CD1c-positive myeloid dendritic cell (primary cell): ENCODE data around the gene HNRNPA2B1.
A peak's percentile ranks its signal among the peaks of the same experiment; 100 is the strongest.
"Not testable (repeated sequence)": the region's sequence is repeated elsewhere in the genome, so short reads cannot be mapped to it uniquely, and the experiment has no call there.

Source experiments
- DNase-seq: peaks from one replicate; pipeline ENCODE4 v3.0.0-alpha.2; 2016; ENCODE audit errors: extremely low spot score

The HNRNPA2B1 gene

DNA sequence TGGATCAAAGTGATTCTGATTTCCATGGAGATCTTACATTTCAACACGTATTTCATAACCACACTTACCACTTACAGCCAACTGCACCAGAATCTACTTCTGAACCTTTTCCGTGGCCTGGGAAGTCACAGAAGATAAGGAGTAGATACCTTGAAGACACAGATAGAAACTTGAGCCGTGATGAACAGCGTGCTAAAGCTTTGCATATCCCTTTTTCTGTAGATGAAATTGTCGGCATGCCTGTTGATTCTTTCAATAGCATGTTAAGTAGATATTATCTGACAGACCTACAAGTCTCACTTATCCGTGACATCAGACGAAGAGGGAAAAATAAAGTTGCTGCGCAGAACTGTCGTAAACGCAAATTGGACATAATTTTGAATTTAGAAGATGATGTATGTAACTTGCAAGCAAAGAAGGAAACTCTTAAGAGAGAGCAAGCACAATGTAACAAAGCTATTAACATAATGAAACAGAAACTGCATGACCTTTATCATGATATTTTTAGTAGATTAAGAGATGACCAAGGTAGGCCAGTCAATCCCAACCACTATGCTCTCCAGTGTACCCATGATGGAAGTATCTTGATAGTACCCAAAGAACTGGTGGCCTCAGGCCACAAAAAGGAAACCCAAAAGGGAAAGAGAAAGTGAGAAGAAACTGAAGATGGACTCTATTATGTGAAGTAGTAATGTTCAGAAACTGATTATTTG, 15.3 kb downstream of the HNRNPA2B1 start:
- DNase-seq: no peak

DNA sequence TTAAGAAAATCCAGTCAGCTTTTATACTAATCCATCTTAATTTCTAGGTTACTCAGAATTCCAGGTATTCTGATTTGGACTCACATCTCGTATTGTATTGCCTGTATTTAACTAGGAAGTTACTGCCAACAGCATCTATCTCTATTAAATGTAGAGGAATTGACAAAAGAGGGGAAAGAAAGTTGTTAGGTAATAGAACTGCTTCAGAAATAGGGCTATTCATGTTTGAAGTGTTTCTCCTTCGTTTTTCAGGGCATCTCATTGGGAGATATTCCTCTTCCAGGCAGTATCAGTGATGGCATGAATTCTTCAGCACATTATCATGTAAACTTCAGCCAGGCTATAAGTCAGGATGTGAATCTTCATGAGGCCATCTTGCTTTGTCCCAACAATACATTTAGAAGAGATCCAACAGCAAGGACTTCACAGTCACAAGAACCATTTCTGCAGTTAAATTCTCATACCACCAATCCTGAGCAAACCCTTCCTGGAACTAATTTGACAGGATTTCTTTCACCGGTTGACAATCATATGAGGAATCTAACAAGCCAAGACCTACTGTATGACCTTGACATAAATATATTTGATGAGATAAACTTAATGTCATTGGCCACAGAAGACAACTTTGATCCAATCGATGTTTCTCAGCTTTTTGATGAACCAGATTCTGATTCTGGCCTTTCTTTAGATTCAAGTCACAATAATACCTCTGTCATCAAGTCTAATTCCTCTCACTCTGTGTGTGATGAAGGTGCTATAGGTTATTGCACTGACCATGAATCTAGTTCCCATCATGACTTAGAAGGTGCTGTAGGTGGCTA, 16.1 kb downstream of the HNRNPA2B1 start:
- DNase-seq: not testable (repeated sequence)

DNA sequence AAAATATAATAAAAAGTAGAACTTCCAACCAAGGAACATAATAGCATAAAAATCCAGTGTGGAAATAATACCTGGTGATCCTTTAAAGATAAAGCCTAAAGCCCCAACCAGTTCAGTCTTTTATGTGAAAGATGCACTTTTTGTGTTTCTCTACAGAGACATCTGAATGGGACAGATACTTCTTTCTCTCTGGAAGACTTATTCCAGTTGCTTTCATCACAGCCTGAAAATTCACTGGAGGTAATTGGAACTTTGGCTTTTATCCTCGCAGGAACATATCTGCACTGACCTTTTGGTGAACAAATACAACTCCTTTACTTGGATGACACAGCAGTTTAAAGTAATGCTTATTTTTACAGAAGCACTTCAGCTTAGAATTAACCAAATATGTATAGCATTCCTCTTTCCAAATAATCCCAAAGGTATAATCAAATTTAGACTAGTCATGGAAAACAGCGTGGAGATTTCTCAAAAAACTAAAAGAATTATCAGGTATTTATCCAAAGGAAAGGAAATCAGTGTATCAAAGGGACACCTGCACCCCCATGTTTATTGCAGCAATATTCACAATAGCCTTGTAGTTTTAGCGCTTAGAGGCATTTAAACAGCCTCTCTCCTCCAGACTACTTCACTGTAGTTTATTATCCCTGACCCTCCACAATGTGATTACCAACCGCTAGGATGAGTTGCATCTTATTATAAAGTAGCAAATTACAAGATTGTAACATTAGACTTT, 16.8 kb downstream of the HNRNPA2B1 start:
- no peak for DNase-seq

DNA sequence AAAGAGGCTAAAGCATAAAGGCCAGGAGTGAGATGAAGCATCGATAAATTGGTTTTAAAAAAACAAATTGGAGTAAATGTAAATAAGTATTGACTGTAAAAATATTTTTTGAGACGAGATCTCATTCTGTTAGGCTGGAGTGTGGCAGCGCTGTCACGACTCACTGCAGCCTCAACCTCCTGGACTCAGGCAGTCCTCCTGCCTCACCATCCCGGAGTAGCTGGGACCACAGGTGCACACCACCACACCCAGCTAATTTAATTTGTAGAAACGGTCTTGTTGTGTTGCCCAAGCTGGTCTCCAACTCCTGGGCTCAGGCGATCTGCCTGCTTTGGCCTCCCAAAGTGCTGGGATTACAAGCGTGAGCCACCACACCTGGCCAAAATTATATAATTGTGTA, 17.8 kb downstream of the HNRNPA2B1 start:
- no peak for DNase-seq

DNA sequence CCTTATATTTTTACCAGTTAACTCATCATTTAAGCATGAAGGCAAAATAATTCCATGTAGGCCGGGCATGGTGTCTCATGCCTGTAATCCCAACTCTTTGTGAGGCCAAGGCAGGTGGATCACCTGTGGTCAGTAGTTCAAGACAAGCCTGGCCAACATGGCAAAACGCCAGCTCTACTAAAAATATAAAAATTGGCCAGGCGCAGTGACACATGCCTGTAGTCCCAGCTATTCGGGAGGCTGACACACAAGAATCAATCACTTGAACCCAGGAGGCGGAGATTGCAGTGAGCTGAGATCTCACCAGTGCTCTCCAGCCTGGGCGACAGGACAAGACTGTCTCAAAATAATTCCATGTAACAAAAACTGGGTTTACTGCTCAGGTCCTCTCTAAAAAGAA, 18.3 kb downstream of the HNRNPA2B1 start:
- no peak for DNase-seq

DNA sequence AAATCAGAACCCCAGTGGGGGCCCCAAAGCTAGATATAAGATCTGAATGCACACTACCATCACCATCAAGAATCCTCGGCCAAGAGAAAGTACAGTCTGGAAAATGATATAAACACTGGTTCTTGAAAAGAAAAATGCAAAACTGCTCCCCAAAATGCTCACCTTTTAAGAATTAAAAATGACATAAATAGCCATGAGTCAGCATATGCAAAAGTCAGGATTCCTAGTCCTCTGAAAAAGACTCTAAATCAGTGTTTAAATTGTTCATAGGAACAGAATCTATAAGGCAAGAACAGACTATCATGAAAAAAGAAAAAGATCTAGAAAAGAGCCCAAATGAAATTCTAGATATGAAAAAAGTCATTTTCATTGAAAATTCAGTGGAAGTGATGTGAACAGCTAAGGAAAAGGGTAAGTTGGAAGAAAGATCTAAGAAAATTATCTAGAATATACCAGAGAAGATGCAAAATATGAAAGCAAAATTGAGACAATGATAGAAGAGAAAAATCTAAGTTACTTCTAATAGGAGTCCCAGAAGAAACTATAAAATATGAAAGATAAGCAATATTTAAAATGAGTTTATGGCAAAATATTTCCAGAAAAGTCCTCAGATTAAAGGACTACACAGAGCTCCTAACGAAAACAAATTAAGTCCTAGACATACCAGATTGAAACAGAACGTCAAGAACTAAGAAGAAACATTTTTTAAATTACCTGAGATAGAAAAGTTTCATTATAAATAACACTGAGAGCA, 18.9 kb downstream of the HNRNPA2B1 start:
- DNase-seq: no peak

DNA sequence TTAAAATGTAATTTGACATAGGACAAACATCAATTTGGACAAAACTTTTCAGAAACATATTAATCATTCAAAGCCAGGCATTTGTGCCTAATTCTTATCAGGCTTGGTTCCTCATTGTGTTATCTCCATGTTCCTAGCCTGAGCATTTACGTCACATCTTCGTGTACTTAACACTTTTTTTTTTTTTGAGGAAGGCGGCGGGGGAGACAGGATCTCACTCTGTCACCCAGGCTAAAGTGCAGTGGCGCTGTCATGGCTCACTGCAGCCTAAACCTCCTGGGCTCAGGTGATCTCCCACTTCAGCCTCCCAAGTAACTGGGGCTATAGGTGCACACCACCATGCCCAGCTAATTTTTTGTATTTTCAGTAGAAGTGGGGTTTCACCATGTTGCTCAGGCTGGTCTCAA, 19.8 kb downstream of the HNRNPA2B1 start:
- DNase-seq: no peak

DNA sequence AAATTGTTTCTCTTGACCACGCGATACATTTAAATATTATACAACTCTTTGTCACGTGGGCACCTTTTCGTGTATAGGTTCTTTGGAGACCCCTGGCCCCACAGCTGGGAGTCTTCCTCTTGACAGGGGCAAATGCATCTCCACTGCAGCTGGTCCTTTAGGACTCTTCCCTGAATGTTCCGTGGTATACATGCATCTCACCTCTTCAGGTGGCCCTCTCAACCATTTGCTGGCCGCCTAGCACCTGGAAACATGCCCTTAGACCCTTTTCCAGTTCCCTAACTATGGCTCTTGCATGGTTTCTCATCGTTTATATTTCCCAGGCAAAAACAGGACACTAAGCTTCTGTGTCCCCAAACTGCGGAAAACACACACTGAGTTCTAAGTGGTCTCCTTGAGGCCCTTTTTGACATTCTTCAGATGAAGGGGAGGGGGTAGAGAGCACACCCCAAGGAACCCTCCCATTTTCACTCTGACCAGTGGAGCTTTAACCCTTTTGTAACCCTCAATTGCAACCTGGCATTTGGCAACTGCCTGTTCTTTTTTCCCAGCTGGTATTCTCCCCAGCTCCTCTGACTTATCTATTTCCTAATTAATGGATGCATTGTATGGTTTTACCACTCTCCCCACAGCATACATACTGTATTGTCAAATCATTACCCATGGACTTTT, 20.6 kb downstream of the HNRNPA2B1 start:
- DNase-seq: no peak

DNA sequence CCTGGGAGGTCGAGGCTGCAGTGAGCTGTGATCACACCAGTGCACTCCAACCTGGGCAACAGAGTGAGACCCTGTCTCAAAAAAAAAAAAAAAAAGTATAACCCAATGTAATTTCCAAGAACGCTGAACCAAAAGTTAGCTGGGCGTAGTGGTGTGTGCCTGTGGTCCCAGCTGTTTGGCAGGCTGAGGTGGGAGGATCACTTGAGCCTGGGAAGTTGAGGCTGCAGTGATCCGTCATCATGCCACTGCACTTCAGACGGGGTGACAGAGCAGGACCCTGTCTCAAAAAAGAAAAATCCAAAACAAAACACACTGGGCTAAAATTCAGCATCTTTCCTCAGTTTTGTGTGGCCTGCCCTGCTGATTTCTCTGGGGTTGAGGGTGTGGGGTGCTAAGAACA, 21.1 kb downstream of the HNRNPA2B1 start:
- no peak for DNase-seq

DNA sequence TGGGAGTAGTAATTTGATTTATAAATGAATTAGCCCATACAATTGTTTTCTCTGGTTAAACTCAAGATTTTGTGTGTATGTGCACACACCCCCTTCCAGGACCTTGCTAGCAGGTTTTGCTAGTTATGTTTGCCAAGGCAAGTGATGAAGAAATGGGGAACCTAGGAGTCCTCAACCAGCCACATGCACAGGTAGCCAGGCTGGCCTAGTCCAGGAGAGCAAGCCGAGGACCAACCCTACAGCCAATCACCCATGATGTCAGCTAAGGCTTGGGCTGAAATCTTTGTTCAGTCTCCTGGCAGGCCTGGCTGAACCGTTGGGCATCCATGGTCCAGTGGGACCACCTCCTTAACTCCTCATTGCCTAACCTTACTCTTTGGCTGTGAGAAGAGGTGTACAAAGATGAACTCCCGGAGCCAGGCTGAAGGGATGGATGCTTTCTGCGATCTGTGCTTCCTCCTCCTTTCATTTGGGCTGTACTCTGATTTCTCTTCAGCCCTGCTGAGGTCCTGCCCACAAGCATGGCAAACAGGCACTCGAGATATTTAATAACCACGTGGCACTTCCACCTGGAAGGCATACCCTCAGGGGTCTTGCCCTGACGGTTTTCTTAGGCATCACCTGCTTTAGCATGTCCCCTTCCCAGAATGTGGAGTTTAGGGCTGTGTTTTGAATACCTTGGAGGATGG, 22.1 kb downstream of the HNRNPA2B1 start:
- no peak for DNase-seq

DNA sequence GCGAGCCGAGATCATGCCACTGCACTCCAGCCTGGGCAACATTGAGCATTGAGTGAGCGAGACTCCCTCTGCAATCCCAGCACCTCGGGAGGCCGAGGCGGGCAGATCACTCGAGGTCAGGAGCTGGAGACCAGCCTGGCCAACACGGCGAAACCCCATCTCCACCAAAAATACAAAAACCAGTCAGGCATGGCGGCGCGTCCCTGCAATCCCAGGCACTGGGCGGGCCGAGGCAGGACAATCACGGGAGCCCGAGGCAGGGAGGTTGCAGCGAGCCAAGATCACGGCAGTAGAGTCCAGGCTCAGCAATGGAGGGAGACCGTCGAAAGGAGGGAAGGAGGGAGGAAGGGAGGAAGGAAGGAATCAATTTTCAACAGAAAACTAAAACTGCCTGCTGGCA, 23.3 kb downstream of the HNRNPA2B1 start:
- not testable (repeated sequence) for DNase-seq

DNA sequence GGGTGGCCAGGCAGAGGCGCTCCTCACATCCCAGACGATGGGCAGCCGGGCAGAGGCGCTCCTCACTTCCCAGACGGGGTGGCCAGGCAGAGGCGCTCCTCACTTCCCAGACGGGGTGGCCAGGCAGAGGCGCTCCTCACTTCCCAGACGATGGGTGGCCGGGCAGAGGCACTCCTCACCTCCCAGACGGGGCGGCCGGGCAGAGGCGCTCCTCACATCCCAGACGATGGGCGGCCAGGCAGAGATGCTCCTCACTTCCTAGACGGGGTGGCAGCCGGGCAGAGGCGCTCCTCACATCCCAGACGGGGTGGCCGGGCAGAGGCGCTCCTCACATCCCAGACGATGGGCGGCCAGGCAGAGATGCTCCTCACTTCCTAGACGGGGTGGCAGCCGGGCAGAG, 23.9 kb downstream of the HNRNPA2B1 start:
- not testable (repeated sequence) for DNase-seq

DNA sequence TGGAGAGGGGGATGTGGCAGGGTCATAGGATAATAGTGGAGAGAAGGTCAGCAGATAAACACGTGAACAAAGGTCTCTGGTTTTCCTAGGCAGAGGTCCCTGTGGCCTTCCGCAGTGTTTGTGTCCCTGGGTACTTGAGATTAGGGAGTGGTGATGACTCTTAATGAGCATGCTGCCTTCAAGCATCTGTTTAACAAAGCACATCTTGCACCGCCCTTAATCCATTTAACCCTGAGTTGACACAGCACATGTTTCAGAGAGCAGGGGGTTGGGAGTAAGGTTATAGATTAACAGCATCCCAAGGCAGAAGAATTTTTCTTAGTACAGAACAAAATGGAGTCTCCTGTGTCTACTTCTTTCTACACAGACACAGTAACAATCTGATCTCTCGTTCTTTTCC, 24.6 kb downstream of the HNRNPA2B1 start:
- DNase-seq: not testable (repeated sequence)

DNA sequence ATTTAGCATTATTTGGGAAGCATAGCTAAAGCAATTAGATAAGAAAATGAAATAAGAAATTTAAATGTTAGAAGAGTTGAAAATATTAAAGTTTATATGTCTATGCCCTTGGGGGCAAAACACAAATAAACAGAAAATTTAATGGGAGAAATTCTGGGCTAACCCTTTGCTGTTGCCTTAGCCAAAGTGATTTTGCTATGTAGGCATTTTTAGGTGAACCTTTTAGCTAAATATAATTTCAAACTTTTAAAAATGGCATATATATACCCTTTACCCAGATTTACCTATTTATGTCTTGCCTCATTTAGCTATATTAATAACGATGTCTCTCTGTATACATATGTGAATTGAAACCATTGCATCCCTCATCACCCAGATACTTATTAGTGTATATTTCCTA, 28.5 kb downstream of the HNRNPA2B1 start:
- DNase-seq: peak; percentile 5

DNA sequence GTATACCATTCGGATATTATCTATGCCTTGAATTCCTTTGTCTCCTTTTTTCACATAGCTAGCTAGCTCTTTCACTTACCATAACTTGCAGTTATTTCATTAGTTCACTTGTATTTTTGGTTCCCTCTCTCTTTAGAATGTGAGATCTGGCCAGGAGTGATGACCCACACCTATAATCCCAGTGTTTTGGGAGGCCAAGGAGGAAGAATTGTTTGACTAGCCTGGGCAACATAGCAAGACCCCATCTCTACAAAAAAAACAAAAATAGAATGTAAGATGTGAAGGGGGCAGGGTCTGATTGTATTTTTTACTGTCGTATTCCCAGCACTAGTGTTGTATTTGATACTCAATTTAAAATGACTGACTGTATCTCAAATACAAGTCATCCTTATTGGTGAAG, 28.9 kb downstream of the HNRNPA2B1 start:
- no peak for DNase-seq

DNA sequence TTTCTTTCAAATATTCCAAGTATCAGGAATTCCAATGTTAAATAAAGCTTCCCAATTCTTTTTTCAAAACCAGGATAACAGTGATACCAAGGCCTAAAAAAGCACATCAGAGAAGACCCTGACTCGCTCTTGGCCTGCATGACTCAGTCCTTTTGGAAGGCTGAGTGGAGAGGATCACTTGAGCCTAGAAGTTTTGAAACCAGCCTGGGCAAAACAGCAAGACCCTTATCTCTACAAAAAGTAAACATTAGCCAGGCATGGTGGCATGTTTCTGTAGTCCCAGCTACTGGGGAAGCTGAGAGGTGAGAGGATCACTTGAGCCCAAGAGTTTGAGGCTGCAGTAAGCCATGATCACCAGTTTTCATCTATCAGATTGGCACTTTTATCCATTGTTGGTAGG, 29.9 kb downstream of the HNRNPA2B1 start:
- DNase-seq: no peak

DNA sequence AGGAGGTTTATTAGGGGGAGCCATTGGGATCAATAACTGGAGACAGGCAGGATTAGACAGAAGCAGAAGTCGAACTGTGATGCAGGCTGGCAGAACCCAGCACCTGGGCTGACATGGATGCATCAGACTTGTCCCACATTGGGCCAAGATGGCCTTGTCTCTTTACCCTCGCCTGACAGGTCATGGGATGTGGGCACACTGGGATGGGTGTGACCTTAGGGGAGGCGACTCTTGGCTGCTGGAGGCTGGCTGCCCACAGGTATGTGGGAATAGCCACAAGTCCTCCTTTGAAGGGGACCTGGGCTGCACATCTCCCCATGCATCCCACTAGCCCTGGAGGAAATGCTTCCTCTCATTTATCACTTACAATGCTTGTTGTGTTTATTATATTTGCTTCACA, 31.3 kb downstream of the HNRNPA2B1 start:
- DNase-seq: no peak

DNA sequence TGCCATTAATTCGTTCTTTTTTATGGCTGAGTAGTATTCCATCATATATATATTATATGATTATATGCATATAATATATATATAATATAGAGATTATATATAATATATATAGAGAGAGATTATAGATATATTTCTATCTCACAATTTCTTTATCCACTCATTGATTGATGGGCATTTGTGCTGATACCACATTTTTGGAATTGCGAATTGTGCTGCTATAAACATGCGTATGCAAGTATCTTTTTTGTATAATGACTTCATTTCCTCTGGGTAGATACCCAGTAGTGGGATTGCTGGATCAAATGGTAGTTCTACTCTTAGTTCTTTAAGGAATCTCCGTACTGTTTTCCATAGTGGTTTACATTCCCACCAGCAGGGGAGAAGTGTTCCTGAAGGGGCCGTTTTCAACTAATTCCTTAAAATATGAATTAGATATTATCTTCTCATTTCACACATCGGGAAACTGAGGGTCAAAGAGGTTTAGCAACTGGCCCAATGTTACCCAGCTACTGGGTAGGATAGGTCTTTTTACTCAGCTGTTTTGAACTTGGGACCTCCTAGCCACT, 32.0 kb downstream of the HNRNPA2B1 start:
- DNase-seq: no peak

DNA sequence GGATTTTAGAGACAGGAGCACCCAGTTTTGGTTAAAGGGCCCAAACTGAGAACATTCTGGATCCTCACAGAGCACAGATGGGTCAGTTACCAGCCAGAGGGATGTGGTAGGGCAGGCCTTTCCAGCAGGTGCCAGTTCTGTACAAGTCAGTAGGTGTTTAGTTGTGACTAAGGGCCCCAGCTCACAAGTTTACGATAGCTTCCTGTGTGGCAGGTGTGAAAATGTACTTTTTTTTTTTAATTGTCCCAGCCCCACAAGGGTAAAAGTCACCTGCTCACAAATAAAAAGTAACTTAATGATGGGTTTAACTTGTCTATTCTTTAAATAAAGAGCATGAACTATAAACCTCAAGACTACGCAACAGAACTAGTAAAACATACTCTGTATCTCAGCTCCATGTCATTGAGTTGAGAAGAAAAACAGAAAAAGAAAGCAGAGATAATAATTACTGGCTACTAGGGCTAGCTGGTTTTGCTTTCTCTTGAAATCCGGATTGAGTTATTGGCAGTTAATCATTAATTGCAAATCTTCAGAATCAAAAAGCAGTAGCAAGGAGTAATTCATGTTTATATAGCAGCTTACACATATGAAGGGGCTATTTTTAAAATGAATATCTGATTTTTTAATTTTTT, 33.1 kb downstream of the HNRNPA2B1 start:
- peak; percentile 10 for DNase-seq
